IMR-90 (cell line): ENCODE measurements around the gene RPL15.

Source experiments
- BHLHE40 ChIP-seq: fragments of 150-350 bp; IDR thresholded peaks from 2 replicates; pipeline ENCODE4 v1.6.1; 2016; ENCODE audit warnings: mild to moderate bottlenecking, low read depth, low read length
- CEBPB ChIP-seq: IDR thresholded peaks from 2 replicates; pipeline ENCODE4 v1.6.1; 2012; ENCODE audit warnings: low read depth, low read length, improper control_type of control experiment
- CHD1 ChIP-seq: IDR thresholded peaks from 2 replicates; pipeline ENCODE4 v1.6.1; 2012; ENCODE audit warnings: low read depth, low read length, improper control_type of control experiment
- FOS ChIP-seq: fragments of 150-350 bp; IDR thresholded peaks from 2 replicates; pipeline ENCODE4 v1.6.1; 2016; ENCODE audit warnings: low read depth, low read length
- MAZ ChIP-seq: IDR thresholded peaks from 2 replicates; pipeline ENCODE4 v1.6.1; 2012; ENCODE audit warnings: low read depth, mild to moderate bottlenecking, low read length, improper control_type of control experiment, moderate library complexity, borderline replicate concordance
- NFE2L2 ChIP-seq: fragments of 150-350 bp; IDR thresholded peaks from 2 replicates; pipeline ENCODE4 v1.6.1; 2016; ENCODE audit warnings: low read depth, mild to moderate bottlenecking, low read length
- POLR2A ChIP-seq: IDR thresholded peaks from 2 replicates; pipeline ENCODE4 v1.6.1; 2012; ENCODE audit warnings: mild to moderate bottlenecking, low read depth, low read length
- RAD21 ChIP-seq: IDR thresholded peaks from 2 replicates; pipeline ENCODE4 v1.6.1; 2012; ENCODE audit warnings: low read length, improper control_type of control experiment
- RFX5 ChIP-seq: IDR thresholded peaks from 2 replicates; pipeline ENCODE4 v1.8.0; 2012; ENCODE audit warnings: low read depth, mild to moderate bottlenecking, low read length, moderate library complexity
- TF ChIP-seq, protein P1 (sequence below): conservative IDR thresholded peaks from 2 replicates; pipeline ENCODE4 v1.5.1; 2012; ENCODE audit warnings: mild to moderate bottlenecking, low read depth, low read length, improper control_type of control experiment
- TF ChIP-seq, protein P2 (sequence below): fragments of 150-350 bp; IDR thresholded peaks from 2 replicates; pipeline ENCODE4 v1.6.1; 2017; ENCODE audit warnings: mild to moderate bottlenecking, antibody characterized with exemption, low read length, low read depth

DNA sequence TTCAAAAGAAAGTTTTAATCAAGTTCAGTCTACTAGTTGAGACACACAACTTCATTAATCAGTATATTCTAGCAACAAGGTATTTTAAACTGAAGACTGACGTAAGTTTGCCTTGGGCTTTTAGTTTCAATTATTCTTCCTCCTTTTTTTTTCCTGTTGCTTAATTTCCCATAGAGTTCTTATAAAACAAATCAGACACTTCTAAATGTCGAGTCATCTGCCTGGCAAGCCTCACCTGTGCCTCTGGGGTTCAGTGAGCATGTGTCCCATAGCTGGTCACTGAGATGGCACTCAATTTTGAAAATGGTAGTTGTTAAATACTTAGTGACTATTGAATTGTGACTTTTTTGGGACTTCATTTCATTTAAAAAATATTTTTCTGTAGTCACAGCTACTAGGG, 27.5 kb upstream of the RPL15 start:
- TF ChIP-seq, protein P1, sequence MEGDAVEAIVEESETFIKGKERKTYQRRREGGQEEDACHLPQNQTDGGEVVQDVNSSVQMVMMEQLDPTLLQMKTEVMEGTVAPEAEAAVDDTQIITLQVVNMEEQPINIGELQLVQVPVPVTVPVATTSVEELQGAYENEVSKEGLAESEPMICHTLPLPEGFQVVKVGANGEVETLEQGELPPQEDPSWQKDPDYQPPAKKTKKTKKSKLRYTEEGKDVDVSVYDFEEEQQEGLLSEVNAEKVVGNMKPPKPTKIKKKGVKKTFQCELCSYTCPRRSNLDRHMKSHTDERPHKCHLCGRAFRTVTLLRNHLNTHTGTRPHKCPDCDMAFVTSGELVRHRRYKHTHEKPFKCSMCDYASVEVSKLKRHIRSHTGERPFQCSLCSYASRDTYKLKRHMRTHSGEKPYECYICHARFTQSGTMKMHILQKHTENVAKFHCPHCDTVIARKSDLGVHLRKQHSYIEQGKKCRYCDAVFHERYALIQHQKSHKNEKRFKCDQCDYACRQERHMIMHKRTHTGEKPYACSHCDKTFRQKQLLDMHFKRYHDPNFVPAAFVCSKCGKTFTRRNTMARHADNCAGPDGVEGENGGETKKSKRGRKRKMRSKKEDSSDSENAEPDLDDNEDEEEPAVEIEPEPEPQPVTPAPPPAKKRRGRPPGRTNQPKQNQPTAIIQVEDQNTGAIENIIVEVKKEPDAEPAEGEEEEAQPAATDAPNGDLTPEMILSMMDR, result no peak
- TF ChIP-seq RAD21, result no peak
- TF ChIP-seq RFX5, result no peak
- TF ChIP-seq POLR2A, result no peak
- no peak for TF ChIP-seq CEBPB
- no peak for TF ChIP-seq BHLHE40
- TF ChIP-seq CHD1, result no peak
- TF ChIP-seq, protein P2, sequence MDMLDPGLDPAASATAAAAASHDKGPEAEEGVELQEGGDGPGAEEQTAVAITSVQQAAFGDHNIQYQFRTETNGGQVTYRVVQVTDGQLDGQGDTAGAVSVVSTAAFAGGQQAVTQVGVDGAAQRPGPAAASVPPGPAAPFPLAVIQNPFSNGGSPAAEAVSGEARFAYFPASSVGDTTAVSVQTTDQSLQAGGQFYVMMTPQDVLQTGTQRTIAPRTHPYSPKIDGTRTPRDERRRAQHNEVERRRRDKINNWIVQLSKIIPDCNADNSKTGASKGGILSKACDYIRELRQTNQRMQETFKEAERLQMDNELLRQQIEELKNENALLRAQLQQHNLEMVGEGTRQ, result no peak
- TF ChIP-seq MAZ, result no peak
- no peak for TF ChIP-seq NFE2L2
- TF ChIP-seq FOS, result no peak
